NT2/D1 (cell line): Measurements from ENCODE around the gene CFAP54.

Experiments
- SUZ12 ChIP-seq: IDR thresholded peaks from 2 replicates; pipeline ENCODE4 v1.6.1; 2011; ENCODE audit not compliant: insufficient read length, insufficient read depth; ENCODE audit errors: extremely low read depth
- YY1 ChIP-seq: IDR thresholded peaks from 2 replicates; pipeline ENCODE4 v1.6.1; 2011; ENCODE audit not compliant: insufficient read length, insufficient read depth
- ZNF274 ChIP-seq: IDR thresholded peaks from 2 replicates; pipeline ENCODE4 v1.6.1; 2011; ENCODE audit warnings: mild to moderate bottlenecking, low read depth, low read length

DNA sequence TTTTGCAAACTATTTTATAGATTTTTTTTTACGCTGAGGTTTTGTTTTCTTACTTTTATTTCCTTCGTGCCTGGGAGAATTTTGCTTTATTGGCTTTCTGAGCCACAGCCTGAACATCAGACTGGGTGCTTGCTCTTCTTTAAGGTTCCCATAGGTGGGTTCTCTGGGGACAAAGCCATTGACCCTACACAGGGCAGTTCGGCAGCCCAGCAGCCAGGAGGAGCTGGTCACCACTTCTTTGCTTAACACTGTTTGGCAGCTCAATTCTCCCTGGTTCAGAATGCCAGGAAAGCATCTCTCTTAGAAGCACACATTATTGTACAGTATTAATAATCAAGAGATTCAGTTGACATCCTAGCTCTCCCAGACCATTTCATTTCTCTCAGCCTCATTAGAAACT is 276.9 kb downstream of the CFAP54 start:
- TF ChIP-seq ZNF274 (no peak), SUZ12 (no peak), YY1 (no peak)
